ENCODE data around the gene TGFBI. TPM values are rescaled to one million over a fixed set of nuclear protein-coding genes. Genes with fewer than 3 reads are reported as not detected.

Gene TGFBI
- total and polyA plus RNA-seq, 9 of the 15 experiments (the other 6 are each of a cell fraction or from before 2014, with no cell fraction given), result 0.05 to 0.62 (median 0.08) TPM; not detected in 6

- Histone ChIP-seq H3K9me3 (replicated peaks; ENCODE audit: control insufficient read depth, insufficient read depth, low read depth, low read length) (no peaks in the 10 kb centered on the region), H3K36me3 (ENCODE audit: control insufficient read depth, insufficient read depth, low read length) (no peaks in the 10 kb centered on the region), H3K4me3 (no peak overlapping the region), H3K9ac (ENCODE audit: insufficient read depth in 1 of 2, low read depth in 2 of 2, low read length in 2 of 2) (no peak overlapping the region), H3K4me1 (replicated peaks in 1 of 2; ENCODE audit: control insufficient read depth in 2 of 2, insufficient read depth in 2 of 2, low read length in 2 of 2) (no peaks in the 10 kb centered on the region), H3K79me2 (ENCODE audit: control insufficient read depth, insufficient read depth, low read length) (no peaks in the 10 kb centered on the region), H3K27me3 (ENCODE audit: control insufficient read depth in 2 of 2, insufficient read depth in 2 of 2, low read length in 2 of 2) (peaks cover under 1 to 24% of the 10 kb centered on the region in 2 experiments; a peak in 3 of 5 replicates), H3K9me1 (ENCODE audit: control insufficient read depth, insufficient read depth, low read length) (no peaks in the 10 kb centered on the region), H2AFZ (ENCODE audit: low read depth, low read length) (no peak overlapping the region), H4K20me1 (replicated peaks; ENCODE audit: control insufficient read depth, insufficient read depth, low read length) (peaks cover 4% of the 10 kb centered on the region; the same call in 1 of the 2 replicates), H3K27ac (ENCODE audit: extremely low read depth, low read depth, low read length) (no peak overlapping the region), H3K4me2 (ENCODE audit: insufficient read depth, low read length) (no peak overlapping the region)
- ChIA-PET CTCF (ENCODE audit: low intra/inter-chr PET ratio) (no interaction called here), POLR2A (interaction anchor here (1.3 kb wide), 1 partner anchor 15 kb away, joined by 3 read pairs; no protein-coding TSS in a partner anchor)
- WGBS (ENCODE audit: insufficient coverage, low coverage, missing lambda C conversion rate), result 10% methylated on average over 7 of the region's 7 CpGs
- BruUV-seq (replicated peaks), result no TSS peak
- ATAC-seq, result no peak
- DNase-seq (ENCODE audit: extremely low read depth in 1 of 4, low spot score in 3 of 4), result no peak
- in situ Hi-C loops (cut with MboI), result no loop called here
- no peak for FAIRE-seq
- intact Hi-C loops (cut with micrococcal nuclease), result no loop called here
- TF ChIP-seq EWSR1 (IDR thresholded peaks at IDR 0.05; ENCODE audit: borderline replicate concordance, low read depth, partially characterized antibody) (no peak), ZNF121 (CRISPR knock-in tag; conservative IDR thresholded peaks at IDR 0.05) (no peak), CC2D1A (IDR thresholded peaks at IDR 0.05) (no peak), ZNF311 (CRISPR knock-in tag; IDR thresholded peaks at IDR 0.05) (no peak), ATF7 (IDR thresholded peaks at IDR 0.05) (no peak), CXXC5 (CRISPR knock-in tag; IDR thresholded peaks at IDR 0.05) (no peak), FOXK1 (CRISPR knock-in tag; IDR thresholded peaks at IDR 0.05; ENCODE audit: borderline replicate concordance) (no peak), FOXP4 (CRISPR knock-in tag; IDR thresholded peaks at IDR 0.05; ENCODE audit: borderline replicate concordance) (no peak), ZNF263 (CRISPR knock-in tag; IDR thresholded peaks at IDR 0.05; ENCODE audit: borderline replicate concordance) (no peak), ZNF3 (CRISPR knock-in tag; IDR thresholded peaks at IDR 0.05) (no peak), NR2C1 (IDR thresholded peaks at IDR 0.05) (no peak), NR2C1 (tag; IDR thresholded peaks at IDR 0.05) (no peak), ETS2 (tag; IDR thresholded peaks at IDR 0.05; ENCODE audit: borderline replicate concordance, poor library complexity, severe bottlenecking) (no peak), ATF3 (IDR thresholded peaks at IDR 0.05) (no peak), ATF3 (CRISPR knock-in tag; conservative IDR thresholded peaks at IDR 0.05) (no peak), GTF2F1 (IDR thresholded peaks at IDR 0.05; ENCODE audit: low read depth, low read length) (no peak), ELK3 (CRISPR knock-in tag; IDR thresholded peaks at IDR 0.05) (no peak), CREB3L1 (IDR thresholded peaks at IDR 0.05; ENCODE audit: borderline replicate concordance, low read depth) (no peak)
Measured at GRCh38 chr5:136022965-136023364, 5.8 kb upstream of the TGFBI start.
